Measurements from ENCODE around the gene MERTK. TPM values are rescaled to one million over a fixed set of nuclear protein-coding genes. Genes with fewer than 3 reads are reported as not detected.
"Not testable (repeated sequence)": the region's sequence is repeated elsewhere in the genome, so short reads cannot be mapped to it uniquely, and the experiment has no call there.

Gene MERTK
- total RNA-seq, 1 experiment from 2014 or later, result not detected

DNA sequence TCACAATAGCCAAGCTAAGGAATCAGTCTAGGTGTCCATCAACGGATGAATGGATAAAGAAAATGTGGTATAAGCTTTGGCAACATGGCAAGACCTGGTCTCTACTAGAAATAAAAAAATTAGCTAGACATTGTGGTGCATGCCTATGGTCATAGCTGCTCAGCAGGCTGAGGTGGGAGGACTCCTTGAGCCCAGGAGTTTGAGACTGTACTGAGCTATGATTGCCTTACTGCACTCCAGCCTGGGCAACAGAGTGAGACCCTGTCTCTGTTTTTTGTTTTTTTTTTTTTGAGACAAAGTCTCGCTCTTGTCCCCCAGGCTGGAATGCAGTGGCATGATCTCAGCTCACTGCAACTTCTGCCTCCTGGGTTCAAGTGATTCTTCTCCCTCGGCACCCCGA is 11.6 kb downstream of the MERTK start:
- DNase-seq (ENCODE audit: low read depth), result not testable (repeated sequence)

DNA sequence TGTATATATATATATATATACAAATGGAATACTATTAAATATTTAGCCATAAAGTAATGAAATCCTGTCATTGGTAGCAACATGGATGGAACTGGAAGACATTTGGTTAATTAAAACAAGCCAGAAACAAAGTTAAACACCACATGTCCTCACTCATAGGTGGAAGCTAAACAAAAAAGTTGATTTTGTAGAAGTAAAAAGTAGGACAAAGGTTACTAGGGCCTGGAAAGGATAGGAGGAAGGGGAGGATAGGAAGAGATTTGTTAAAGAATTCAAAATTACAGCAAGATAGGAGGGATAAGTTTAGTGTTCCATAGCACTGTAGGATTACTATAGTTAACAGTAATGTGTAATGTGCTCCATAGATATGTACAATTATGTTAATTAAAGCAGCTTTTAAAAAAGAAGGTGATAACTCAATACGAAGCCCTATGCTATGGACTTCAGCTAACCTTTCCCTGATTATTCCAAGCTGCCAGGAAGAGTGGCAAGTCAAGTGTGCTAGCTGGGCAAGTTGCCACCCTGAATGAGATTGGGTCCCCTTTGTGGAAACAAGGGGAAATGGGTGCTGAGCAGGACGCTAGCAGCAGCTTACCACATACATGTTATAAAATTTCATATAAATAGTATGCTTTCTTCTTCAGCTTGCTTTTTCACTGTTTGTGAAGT is 12.3 kb downstream of the MERTK start:
- no peak for DNase-seq (ENCODE audit: low read depth)

DNA sequence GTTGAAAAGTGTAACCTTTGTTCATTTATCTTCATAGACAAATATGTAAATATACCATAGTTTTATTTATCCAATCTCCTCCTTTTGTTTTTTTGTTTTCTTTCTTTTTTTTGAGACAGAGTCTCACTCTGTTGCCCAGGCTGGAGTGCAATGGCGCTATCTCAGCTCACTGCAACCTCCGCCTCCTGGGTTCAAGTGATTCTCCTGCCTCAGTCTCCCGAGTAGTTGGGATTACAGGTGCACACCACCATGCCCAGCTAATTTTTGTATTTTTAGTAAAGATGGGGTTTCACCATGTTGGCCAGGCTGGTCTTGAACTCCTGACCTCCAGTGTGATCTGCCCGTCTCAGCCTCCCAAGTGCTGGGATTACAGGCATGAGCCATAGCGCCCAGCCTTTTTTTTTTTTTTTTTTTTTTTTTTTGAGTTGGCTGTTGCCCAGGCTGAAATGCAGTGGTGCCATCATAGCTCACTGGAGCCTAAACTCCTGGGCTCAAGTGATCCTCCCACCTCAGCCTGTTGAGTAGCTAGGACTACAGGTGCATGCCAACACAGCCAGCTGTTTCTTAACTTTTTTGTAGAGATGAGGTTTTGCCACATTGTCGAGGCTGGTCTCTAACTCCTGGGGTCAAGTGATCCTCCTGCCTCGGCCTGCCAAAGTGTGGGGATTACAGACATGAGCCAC is 13.0 kb downstream of the MERTK start:
- DNase-seq (ENCODE audit: low read depth), result not testable (repeated sequence)

DNA sequence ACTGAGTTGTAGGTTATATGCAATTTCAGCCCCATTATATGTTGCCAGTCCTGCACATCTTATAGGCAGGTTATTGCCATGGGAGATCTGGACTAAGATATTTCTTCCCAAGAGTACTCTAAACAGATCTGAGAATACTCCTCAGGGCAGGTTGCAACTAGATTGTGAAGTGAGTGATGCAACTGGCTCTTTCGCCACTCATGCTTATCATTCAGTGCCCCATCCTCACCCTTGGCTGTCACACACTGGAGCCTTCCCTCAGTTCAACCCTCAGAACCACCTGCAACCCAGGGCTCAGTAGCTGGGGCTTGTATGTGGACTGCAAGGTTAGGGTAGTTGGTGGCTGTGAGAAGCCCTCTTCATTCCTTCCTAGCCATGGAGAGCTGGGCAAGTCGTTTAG is 14.1 kb downstream of the MERTK start:
- DNase-seq (ENCODE audit: low read depth), result no peak

DNA sequence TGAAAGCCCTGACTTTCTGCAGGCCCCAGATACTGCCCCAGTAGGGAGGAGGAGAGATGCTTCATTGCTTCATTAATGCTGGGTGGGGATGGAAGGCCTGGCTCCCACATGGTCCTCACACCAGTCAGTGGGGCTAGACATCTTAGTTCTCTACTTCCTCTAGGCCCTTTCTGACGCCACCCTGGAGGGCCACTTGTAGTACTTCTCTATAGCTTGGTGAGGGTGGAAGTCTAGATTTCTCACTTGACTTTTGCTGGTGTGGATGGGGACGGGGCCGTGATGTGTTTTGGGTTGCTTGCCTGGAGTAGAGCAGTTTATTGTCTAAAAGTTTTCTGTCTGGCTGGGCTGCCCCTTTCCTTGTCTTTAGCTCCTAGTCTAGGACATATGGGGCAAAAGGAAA is 18.7 kb downstream of the MERTK start:
- DNase-seq (ENCODE audit: low read depth), result no peak

DNA sequence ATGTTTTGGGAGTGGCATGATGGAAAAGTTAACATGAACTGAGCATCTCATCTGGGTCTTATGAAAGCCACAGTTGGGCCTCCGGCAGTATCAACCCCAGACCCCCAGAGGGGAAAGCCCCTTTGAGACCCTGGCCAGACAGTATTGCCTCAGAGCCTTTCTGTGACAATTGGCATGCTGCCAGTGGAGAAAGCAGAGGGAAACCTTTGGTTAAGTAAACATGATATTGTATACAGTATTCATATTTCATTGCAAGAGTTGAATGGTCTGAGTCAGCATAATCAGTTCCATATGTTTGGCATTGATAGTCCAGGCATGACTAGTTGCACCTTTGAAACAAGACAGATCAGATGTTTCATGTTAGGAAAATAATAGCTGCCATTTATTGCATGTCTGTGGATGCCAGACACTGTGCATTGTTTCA is 20.0 kb downstream of the MERTK start:
- DNase-seq (ENCODE audit: low read depth), result peak; percentile 76

DNA sequence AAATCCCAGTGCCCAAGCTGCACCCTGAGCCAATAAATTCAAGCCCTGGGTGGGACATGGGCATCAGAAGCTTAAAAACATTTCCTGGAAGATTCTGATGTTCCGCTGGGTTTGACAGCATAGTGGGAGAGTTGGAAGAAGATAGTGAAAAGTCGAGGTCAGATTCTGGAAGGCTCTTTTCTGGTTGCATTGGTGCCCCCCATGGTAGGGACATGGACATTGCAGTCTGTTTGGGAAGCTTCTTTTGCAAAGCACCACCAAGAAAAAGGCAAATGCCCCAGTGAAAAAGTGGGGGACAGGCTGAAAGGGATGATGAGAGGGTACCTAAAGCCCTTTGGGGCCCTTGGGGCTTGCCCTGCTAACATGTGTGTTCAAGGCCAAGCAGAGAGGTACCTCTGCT is 21.0 kb downstream of the MERTK start:
- no peak for DNase-seq (ENCODE audit: low read depth)

DNA sequence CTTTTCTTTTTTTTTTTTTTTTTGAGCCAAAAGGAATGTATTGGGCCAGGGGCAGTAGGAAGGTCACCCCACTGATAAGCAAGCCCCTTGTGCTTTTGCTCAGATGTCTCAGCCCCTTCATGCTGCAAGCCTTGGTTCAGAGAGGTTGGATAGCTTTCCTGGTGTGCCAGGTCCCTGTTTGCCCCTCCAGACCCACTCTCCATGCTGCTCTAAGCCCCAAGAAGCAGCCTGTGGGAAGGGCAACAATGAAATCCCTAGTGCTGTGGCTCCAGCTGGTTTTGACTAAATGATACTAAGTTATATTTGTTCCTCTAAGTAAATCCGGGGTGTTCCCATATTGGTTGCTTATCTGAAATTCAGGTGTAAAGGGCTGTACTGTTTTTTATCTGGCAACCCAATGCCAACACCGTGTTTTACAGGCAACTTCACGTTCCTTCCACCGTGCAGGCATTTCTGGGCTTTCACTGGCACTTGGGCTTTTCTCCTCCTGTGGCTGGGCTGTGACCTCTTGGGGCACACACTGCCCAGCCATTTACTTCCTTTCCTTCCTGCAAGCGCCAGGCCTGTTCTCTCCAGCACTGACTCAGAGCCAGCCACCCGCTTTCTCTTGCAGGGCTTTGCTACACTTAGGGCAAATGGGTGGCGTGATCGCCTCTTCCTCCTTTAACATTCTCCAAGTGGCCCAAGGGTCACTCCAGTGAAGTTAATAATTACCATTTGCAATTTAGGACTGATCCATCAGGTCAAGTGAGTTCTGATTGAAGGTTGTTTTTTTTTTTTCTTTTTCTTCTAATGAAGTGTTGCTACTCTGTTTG is 21.6 kb downstream of the MERTK start:
- DNase-seq (ENCODE audit: low read depth), result peak; percentile 49

DNA sequence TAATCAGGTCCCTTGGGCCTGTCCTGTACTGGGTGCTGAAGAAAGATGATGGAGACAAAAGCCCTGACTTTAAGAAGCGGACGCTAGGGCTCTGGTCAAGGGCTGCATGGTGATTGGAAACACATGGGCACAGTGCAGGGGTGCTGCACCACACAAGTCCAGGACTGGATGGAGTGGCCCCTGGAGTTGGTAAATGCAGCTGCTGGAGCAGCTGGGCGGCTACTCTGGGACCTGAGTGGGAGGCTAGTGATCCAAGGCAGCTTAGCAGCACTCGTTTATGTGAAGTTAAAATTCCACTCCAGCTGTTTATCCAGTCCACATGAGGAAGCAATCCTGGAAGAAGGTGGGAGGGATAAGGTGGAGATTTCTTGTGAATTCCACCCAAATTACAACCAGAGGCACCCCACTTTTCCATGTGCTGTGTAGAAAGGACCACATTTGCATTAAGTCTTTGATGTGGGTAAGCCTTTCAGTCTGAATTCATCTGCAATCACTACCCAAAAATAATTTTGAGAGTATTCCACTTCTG is 24.9 kb downstream of the MERTK start:
- peak; percentile 71 for DNase-seq (ENCODE audit: low read depth)

DNA sequence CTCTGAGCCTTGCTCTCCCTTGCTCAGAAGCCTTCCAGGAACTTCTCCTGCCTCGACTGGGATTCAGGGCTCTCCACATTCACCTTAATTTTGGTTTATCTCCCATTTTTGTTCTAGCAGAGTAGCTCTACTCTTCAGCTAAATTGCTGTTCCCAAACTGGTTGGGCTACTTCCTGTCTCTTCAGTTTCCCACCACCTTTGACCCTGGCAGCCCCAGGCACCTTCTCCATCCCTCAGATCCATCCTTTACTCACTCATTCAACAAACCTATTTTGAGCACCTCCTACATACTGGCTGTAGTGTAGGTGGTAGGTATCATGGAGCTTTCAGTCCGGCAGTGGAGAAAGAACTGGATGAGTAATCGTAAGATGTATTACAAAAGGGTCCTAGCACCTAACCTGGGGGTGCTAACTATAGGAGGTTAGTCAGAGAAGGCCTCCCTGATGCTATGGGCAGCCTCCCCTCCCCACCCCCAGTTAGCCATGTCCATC is 26.3 kb downstream of the MERTK start:
- DNase-seq (ENCODE audit: low read depth), result no peak

DNA sequence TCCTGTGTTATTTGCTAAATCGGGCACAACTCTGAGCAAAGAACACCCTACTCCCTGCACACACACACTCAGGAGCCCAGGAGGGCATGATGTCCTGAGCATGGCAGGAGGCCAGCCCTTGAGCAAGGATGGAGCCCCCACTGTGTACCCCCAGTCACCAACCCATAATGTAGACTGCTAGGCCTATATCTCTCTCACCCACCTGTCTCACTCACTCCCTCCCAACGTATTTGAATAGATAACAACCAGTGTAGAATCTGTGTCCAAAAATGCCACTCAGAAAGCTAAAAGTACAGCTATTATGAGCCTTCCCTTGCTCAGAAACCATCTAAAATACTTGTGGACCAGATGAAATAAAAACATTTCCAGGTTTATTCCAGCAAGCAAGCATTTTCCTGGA is 29.3 kb downstream of the MERTK start:
- DNase-seq (ENCODE audit: low read depth), result no peak

DNA sequence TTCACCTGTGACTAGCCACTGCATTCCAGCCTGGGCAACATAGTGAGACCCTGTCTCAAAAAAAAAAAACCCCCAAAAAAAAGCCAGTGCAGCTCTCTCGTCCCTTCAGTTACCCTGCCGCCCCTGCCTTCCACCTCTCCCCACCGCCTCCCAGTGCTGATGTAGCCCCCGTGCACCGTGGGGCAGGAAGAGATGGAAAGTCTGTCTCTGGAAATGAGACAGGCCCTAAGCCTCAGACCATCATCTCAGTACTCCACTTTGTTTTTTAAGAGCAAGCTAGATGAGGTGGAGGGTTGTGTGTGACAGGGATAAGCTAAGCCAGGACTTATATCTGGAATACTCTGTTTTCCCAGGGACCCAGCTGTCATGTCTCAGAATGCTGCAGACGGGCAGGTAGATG is 32.0 kb downstream of the MERTK start:
- no peak for DNase-seq (ENCODE audit: low read depth)

DNA sequence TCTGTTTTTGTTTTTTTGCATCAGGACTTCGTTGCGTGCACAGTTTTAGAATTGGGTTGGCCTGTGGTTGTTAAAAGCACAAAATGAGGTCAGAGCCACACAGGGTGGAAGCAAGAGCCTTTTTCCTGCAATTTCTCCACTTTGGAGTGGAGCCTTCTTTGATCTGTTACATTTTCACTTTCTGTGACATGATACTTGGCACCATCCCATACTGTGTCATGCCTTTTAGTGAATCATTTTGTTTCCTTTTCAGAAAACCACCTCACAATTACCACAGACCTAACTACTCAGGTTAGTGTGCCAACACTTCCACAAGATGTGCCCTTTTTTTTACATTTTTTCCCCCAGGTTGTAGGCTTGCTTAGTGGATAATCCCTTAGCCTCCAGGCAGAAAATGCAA is 32.5 kb downstream of the MERTK start:
- DNase-seq (ENCODE audit: low read depth), result peak; percentile 94

DNA sequence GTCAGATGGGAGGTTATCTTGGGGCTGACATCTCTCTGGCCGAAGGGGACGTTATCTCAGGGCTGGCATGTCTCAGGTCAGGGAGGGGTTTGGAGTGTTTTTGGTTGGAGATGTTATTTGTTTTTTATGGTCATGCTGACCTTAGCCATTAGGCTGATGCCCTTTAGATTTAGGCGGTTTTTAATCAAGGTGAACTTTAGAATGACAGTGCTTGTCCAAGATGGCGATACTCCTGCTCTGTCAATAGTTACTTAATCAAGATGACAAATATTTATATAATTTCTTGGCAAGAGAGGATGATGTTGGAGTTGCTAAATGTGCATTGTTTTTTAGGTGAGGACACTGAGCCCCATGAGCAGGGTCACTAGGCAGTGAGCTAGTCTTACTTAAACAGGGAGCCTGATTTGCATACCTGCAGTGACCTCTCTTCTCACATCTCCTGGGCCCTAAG is 34.5 kb downstream of the MERTK start:
- no peak for DNase-seq (ENCODE audit: low read depth)

DNA sequence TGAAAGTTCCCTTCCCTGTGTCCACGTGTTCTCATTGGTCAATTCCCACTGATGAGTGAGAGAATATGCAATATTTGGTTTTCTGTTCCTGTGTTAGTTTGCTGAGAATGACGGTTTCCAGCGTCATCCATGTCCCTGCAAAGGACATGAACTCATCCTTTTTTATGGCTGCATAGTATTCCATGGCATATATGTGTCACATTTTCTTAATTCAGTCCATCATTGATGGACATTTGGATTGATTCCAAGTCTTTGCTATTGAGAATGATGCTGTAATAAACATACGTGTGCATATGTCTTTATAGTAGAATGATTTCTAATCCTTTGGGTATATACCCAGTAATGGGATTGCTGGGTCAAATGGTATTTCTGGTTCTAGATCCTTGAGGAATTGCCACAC is 35.5 kb downstream of the MERTK start:
- not testable (repeated sequence) for DNase-seq (ENCODE audit: low read depth)

DNA sequence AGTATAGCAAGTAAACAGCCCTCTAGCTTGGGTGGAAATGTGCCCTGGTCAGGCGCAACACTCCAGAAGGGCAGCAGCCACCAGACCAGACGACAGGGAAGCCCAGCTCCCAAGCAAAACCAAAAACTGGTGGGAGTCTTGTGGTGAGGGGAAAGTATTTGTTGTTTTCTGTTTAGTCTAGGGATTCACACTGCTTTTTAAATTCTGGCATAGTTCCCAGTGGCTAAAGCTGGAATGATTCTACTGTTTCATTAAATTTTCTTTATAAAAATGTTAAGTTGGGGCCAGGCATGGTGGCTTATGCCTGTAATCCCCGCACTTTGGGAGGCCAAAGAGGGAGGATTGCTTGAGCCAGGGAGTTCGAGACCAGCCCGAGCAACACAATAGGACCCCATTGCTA is 38.5 kb downstream of the MERTK start:
- DNase-seq (ENCODE audit: low read depth), result no peak

DNA sequence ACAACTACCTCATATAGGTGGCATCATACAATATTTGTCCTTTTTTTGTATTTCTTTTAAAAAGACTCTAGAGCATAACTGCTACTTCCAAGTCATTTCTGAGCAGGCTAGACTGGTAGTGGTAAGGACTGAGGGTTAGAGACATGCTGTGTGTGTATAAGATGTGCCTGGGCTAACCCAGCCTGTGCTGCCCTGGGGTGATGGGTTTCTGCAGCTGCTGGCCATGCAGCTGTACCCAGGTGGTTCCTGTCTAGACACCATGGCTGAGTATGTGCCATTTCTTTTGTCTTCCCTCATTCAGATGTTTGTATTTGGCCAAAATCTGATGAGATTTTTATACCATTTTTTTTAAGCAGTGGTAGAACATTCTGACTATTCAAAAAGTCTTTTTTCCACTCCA is 40.0 kb downstream of the MERTK start:
- DNase-seq (ENCODE audit: low read depth), result no peak

DNA sequence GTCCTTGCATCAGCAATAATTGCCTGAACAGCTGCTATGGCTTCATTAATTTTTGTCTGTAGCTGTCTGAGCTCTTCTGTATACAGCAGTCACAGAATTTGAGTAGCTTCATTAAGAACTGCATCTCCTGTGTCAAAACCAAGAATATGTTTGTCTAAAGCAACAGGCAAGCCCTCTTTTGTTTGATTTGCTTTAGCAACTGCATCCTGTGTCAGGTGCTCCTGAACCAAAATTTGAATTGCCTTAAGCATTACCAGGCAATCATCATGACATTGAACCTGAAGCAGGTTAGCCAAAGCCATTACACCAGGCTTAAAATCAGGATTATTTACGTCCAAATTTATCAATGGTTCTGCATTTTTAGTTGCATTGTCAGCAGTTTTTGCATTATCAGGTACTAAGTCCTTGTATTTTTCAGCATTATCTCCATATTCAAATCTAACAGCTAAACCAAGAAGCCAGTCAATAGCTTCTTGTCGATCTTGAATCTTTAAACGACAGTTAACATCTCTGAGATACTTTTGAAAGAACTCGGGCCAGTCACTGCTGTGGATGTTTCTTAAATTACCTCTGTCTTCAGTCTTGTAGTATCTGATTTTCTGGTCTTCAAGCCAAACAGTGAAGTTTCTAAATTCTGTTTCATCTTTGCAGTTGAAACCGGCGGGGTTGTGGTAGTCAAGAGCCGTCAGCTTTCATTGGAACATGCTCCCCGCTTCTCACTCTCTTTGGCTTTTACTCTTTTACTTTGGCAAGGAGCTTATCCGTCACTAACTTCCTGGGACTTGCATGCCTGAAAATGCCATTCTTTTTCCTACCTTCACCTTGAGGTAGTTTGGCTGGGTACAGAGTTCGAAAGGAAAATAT is 42.2 kb downstream of the MERTK start:
- no peak for DNase-seq (ENCODE audit: low read depth)

DNA sequence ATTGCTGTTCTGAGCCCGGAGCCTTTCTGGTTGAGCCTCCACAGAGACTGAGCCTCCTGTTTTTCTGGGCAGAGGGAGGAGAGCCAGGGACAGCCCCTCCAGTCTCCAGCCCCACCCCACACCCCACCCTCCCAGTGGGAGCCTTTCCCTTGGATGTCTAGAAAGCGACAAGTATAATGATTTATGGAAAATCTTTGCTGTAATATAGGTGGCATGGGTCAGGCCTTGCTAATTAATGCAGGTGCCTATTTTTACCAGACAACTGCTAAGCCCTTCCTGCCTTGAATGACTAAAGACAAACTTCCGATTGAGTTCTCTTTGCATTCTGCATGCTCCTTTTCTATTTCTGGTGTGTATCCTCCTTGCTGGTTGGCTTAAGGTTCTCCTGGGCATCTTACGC is 43.1 kb downstream of the MERTK start:
- no peak for DNase-seq (ENCODE audit: low read depth)

DNA sequence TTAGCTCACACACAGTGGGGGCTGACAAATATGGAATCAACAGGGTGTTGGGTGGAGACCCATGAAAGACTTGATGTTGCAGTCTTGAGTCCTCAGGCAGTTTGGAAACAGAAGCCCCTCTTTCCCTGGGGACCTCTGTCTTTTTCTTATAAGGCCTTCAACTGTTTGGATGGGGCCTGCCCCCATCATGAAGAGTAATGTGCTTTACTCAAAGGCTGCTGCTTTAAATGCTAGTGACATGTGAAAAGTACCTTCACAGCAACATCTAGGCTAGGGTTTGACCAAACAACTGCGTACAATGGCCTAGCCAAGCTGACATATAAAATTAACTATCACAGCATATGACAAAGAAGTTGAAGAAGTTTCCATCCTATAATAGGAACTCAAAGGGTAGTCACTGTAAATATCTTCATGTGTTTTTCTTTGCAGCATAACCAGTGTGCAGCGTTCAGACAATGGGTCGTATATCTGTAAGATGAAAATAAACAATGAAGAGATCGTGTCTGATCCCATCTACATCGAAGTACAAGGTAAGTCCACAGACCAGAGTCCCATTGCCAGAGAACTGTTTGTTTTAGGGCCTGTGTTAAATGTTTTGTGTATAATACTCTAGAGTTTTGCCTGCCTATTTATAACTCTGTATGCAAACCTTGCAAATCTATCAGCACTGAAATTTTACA is 46.3 kb downstream of the MERTK start:
- DNase-seq (ENCODE audit: low read depth), result no peak

Data from RPMI7951 (cell line).